Gastrocnemius medialis (tissue), 4 donors: ENCODE results near the gene TCEAL6. TPM values are rescaled to one million over a fixed set of nuclear protein-coding genes. Genes with fewer than 3 reads are reported as not detected.
"Not testable (repeated sequence)": the region's sequence is repeated elsewhere in the genome, so short reads cannot be mapped to it uniquely, and the experiment has no call there.

ENCODE experiments used
- ATAC-seq, 2 donors: fragments of 150-250 bp; one replicate each; pipeline ENCODE4 v1.9.1; 2016
- DNase-seq, 2 donors: peaks; one replicate each; pipeline ENCODE4 v3.0.0-alpha.2; 2019
- H3K27ac ChIP-seq, 4 donors: fragments of 200-600 bp; sonication (generic); 1 replicate in 1 of 4; 2 replicates in 3 of 4; pipeline ENCODE4 v1.5.1; 2016 to 2018; ENCODE audit warnings: mild to moderate bottlenecking in 2 of 4, moderate library complexity in 1 of 4
- H3K27me3 ChIP-seq, 3 donors: fragments of 200-600 bp; sonication (generic) in 2 of 3; 1 replicate in 1 of 3; 2 replicates in 2 of 3; pipeline versions ENCODE4 v1.5.1 to v1.6.0; 2016 to 2019; ENCODE audit warnings: mild to moderate bottlenecking in 1 of 3, moderate library complexity in 1 of 3
- H3K36me3 ChIP-seq, 2 donors: fragments of 200-600 bp; sonication (generic) in 1 of 2; one replicate each; pipeline ENCODE4 v1.5.1; 2017 to 2018
- H3K4me1 ChIP-seq, 2 donors: fragments of 200-600 bp; sonication (generic) in 1 of 2; one replicate each; pipeline ENCODE4 v1.5.1; 2016 to 2017; ENCODE audit warnings: mild to moderate bottlenecking in 2 of 2
- H3K4me3 ChIP-seq, 4 donors: fragments of 200-600 bp; sonication (generic) in 3 of 4; 1 replicate in 1 of 4; 2 replicates in 3 of 4; pipeline ENCODE4 v1.5.1; 2016 to 2019; ENCODE audit warnings: mild to moderate bottlenecking in 2 of 4
- H3K9me3 ChIP-seq, 3 donors: fragments of 200-600 bp; sonication (generic) in 2 of 3; 1 replicate in 1 of 3; 2 replicates in 2 of 3; pipeline ENCODE4 v1.5.1; 2016 to 2019
- POLR2A ChIP-seq, 2 donors: fragments of 450-650 bp; IDR thresholded peaks; one replicate each; pipeline ENCODE4 v1.6.1; 2017; ENCODE audit warnings: antibody characterized with exemption in 2 of 2, mild to moderate bottlenecking in 2 of 2, moderate library complexity in 2 of 2
- in situ Hi-C, 4 donors: fragments of 200-750 bp; cut with MboI; loops; one replicate each; pipeline versions ENCODE4 v1.15.0 to v1.8.0; 2017; ENCODE audit warnings: low sequenced_read_pairs in 4 of 4
- intact Hi-C: fragments of 100-400 bp; cut with DNase I; formaldehyde crosslinking; loops from one replicate; pipeline ENCODE4 v1.15.1; 2023; ENCODE audit warnings: low total_unique reads
- total RNA-seq, 4 donors: library from RNA; depleted of rRNA; stranded (reverse); fragments of >200 nt; gene quantifications; one replicate each; pipeline versions ENCODE4 v1.1.0 to v1.2.3, GENCODE V29; 2016
- TF ChIP-seq, protein P1 (sequence below), 5 experiments: fragments of 450-650 bp in 3 of 5; fragments of 200-600 bp in 2 of 5; sonication (generic) in 2 of 5; IDR thresholded peaks in 4 of 5; conservative IDR thresholded peaks in 1 of 5; 1 replicate in 4 of 5; 2 replicates in 1 of 5; pipeline ENCODE4 v1.5.1; 2016 to 2019; ENCODE audit warnings: antibody characterized with exemption in 5 of 5, mild to moderate bottlenecking in 3 of 5, moderate library complexity in 3 of 5

TCEAL6 gene
- total RNA-seq = not detected

DNA sequence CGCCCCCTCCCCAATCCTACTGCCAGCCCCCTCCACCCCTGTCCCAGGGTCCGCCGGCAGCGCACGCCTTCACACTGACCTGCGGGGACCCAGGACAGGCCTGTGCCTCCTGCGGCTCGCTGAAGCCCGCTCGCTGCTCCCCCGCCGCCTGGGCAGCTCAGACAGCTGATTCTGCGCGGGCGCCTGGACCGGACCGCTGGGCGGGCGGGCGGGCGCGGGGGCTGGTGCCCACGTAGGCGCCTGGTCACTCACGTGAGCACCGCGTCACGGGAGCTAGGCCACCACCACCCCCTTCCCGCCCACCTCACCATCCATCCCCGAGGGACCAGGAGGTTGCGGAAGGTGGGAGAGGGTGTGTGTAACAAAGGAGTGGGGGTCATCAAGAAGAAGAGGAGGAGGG lies at the start of gene TCEAL6:
Gene TCEAL6 (minus strand): TSS at position 208 of the 400 bp plus-strand sequence.
- H3K9me3 ChIP-seq, H3K4me1 ChIP-seq, H3K27ac ChIP-seq, DNase-seq, H3K27me3 ChIP-seq, H3K36me3 ChIP-seq, intact Hi-C loops, ATAC-seq, H3K4me3 ChIP-seq, in situ Hi-C loops: not testable (repeated sequence)

DNA sequence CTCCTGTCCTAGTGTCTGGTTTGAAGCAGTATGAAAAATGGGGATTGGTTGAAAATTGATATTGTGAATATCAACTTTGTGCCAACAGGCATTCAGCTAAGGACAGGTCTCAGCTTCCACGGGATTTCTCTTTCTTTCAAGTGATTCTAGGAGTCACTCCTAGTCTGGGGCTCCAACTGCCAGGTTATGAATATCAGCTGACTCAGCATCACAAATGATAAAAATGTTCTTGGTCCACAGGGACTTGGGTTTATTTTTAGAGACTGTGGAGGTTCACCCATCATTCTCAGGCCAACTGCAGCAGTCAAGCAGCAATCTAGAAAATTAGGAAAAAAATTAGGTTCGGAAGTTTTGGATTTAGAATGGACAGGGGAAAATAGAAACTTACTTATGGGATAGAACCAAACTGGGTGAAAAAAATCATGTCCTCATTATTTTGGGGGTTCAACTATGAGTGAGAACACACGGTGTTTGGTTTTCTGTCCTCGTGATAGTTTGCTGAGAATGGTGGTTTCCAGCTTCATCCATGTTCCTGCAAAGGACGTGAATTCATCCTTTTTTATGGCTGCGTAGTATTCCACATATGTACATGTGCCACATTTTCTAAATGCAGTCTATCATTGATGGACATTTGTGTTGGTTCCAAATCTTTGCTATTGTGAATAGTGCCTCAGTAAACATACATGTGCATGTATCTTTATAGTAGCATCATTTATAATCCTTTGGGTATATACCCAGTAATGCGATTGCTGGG lies 43.9 kb upstream of the TCEAL6 start:
- ATAC-seq = no peak

DNA sequence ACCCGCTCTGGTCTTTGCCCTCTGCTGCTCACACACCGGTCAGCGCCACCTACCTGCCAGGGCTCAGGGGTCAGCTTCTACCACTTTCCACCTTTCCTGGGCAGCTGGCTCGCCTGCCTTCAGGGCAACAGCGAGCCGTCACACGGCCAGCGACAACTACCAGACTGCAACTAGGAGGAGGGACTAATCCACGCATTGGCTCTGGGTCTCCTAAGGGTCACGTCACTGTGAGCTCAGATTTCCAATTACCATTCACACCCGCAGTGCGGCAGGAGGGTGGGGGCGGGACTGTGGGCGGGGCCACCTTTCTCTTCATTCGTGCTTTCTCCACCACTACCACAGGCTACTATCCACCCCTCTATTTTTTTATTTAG lies 13.5 kb upstream of the TCEAL6 start, which contains the start of gene BEX5:
Gene BEX5 (minus strand): TSS at position 172 of the 374 bp plus-strand sequence. CDS start 1,712 bp downstream, outside the sequence.
- Histone ChIP-seq H3K9me3 (no peaks in the 10 kb centered on the region), H3K27ac (no peak within 1 kb of the TSS), H3K4me3 (peak within 1 kb of the TSS; percentile 12 to 42 (median 32)), H3K4me1 (no peaks in the 10 kb centered on the region), H3K36me3 (no peaks in the 10 kb centered on the region), H3K27me3 (peaks cover 0 to 5% (median 0%) of the 10 kb centered on the region in 3 donors)
- peak in 1 of 2 donors; percentile 4 for DNase-seq
- in situ Hi-C loops (no loop called here), intact Hi-C loops (no loop called here)
- TF ChIP-seq POLR2A (IDR thresholded peaks at IDR 0.05) = peak in 1 of 2 donors; percentile 9
- TF ChIP-seq, protein P1, sequence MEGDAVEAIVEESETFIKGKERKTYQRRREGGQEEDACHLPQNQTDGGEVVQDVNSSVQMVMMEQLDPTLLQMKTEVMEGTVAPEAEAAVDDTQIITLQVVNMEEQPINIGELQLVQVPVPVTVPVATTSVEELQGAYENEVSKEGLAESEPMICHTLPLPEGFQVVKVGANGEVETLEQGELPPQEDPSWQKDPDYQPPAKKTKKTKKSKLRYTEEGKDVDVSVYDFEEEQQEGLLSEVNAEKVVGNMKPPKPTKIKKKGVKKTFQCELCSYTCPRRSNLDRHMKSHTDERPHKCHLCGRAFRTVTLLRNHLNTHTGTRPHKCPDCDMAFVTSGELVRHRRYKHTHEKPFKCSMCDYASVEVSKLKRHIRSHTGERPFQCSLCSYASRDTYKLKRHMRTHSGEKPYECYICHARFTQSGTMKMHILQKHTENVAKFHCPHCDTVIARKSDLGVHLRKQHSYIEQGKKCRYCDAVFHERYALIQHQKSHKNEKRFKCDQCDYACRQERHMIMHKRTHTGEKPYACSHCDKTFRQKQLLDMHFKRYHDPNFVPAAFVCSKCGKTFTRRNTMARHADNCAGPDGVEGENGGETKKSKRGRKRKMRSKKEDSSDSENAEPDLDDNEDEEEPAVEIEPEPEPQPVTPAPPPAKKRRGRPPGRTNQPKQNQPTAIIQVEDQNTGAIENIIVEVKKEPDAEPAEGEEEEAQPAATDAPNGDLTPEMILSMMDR (IDR thresholded peaks at IDR 0.05 in 4 of 5, conservative IDR thresholded peaks at IDR 0.05 in 1 of 5) = no peak
- ATAC-seq = peak in 1 of 2 donors; percentile 58

More for the DNA sequence above, 43.9 kb upstream of the TCEAL6 start:
- Histone ChIP-seq H3K27me3 (no peaks in the 10 kb centered on the region), H3K36me3 (no peaks in the 10 kb centered on the region), H3K4me3 (no peak overlapping the region), H3K27ac (no peak overlapping the region), H3K9me3 (peaks cover 0 to 4% (median 0%) of the 10 kb centered on the region in 3 donors), H3K4me1 (no peaks in the 10 kb centered on the region)
- no peak for DNase-seq
- no peak for TF ChIP-seq POLR2A (IDR thresholded peaks at IDR 0.05)
- TF ChIP-seq, protein P1 (IDR thresholded peaks at IDR 0.05 in 4 of 5, conservative IDR thresholded peaks at IDR 0.05 in 1 of 5) = no peak
- intact Hi-C loops = no loop called here
- in situ Hi-C loops = no loop called here

DNA sequence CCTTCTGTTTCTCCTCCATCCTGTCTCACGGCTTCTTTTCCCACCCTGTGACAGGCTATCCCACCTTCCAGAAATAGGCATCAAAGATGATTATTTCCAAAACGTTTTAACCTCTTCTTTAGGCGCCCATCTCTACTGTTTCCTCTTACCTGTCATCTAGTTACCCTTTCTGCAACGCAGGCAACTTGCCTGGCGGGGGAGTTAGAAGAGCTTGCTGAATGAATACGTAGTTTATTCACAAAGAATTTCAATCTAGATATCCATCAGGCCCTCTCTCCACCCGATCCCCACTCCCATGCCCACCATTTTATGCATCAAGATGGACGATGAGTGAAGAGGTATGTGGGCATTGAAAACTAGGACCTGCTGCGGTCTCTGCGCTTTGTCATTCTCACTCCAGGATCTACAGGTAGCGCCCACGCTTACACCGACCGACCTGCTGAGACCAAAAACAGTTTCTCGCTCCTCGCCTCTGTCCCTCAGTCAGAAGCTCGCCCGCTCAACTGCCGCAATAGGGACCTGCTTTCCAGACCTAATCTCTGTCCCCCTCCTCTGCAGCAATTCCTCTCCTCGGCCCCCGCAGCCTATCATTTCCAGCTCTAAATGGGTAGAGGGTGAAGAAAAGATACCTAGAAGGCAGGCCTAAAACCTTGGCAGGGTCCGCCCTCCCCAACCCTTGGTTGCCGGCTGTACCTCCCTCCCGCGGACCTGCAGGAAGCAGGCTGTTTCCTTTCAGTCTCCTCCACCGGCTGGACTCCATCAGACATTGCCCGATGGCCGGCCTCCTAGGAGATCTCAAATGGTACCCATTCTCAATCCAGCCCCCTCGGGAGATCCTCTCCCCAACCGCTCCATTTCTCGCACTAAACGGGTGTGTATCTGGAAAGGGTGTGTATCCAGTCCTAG lies 12.9 kb upstream of the TCEAL6 start:
- H3K27me3 ChIP-seq = peaks cover 0 to 5% (median 0%) of the 10 kb centered on the region in 3 donors
- no peaks in the 10 kb centered on the region for H3K4me1 ChIP-seq
- no peaks in the 10 kb centered on the region for H3K36me3 ChIP-seq
- ATAC-seq (no peak), DNase-seq (no peak)
- in situ Hi-C loops = no loop called here
- no peak overlapping the region for H3K27ac ChIP-seq
- peak overlapping the region; percentile 12 to 42 (median 32) for H3K4me3 ChIP-seq
- no peaks in the 10 kb centered on the region for H3K9me3 ChIP-seq
- TF ChIP-seq, protein P1 (IDR thresholded peaks at IDR 0.05 in 4 of 5, conservative IDR thresholded peaks at IDR 0.05 in 1 of 5) = no peak
- no peak for TF ChIP-seq POLR2A (IDR thresholded peaks at IDR 0.05)
- intact Hi-C loops = no loop called here
